ENCODE measurements around the gene ZMYM4.

ZMYM4 gene

GRCh38 chr1:35439626-35440025 is 171.1 kb downstream of the ZMYM4 start:
- peaks cover 47% of the 10 kb centered on the region for H3K36me3 ChIP-seq (ENCODE audit: control insufficient read depth, insufficient read depth, low read length)
- no peak for TF ChIP-seq CTCF (IDR thresholded peaks at IDR 0.05; ENCODE audit: insufficient read depth, low read length, poor library complexity, severe bottlenecking)
- H3K27me3 ChIP-seq (replicated peaks; ENCODE audit: control insufficient read depth, insufficient read depth, low read length): no peaks in the 10 kb centered on the region
- no peak overlapping the region for H3K4me3 ChIP-seq (replicated peaks; ENCODE audit: low read depth, low read length)
- DNase-seq (ENCODE audit: extremely low read depth, insufficient read length): no peak

- no peak for TF ChIP-seq CTCF (IDR thresholded peaks at IDR 0.05; ENCODE audit: insufficient read depth, low read length, poor library complexity, severe bottlenecking)
- Histone ChIP-seq H3K27me3 (replicated peaks; ENCODE audit: control insufficient read depth, insufficient read depth, low read length) (no peaks in the 10 kb centered on the region), H3K4me3 (replicated peaks; ENCODE audit: low read depth, low read length) (no peak overlapping the region), H3K36me3 (ENCODE audit: control insufficient read depth, insufficient read depth, low read length) (peaks cover 35% of the 10 kb centered on the region)
- no peak for DNase-seq (ENCODE audit: extremely low read depth, insufficient read length)
Observed at GRCh38 chr1:35441926-35442579, 173.5 kb downstream of the ZMYM4 start.

GRCh38 chr1:35442734-35443133 is 174.2 kb downstream of the ZMYM4 start:
- Histone ChIP-seq H3K4me3 (replicated peaks; ENCODE audit: low read depth, low read length) (no peak overlapping the region), H3K27me3 (replicated peaks; ENCODE audit: control insufficient read depth, insufficient read depth, low read length) (no peaks in the 10 kb centered on the region), H3K36me3 (ENCODE audit: control insufficient read depth, insufficient read depth, low read length) (peaks cover 33% of the 10 kb centered on the region)
- no peak for TF ChIP-seq CTCF (IDR thresholded peaks at IDR 0.05; ENCODE audit: insufficient read depth, low read length, poor library complexity, severe bottlenecking)
- DNase-seq (ENCODE audit: extremely low read depth, insufficient read length): no peak

GRCh38 chr1:35443768-35444518 is 175.4 kb downstream of the ZMYM4 start:
- H3K36me3 ChIP-seq (ENCODE audit: control insufficient read depth, insufficient read depth, low read length): peaks cover 32% of the 10 kb centered on the region

GRCh38 chr1:35444519-35444774 is 175.9 kb downstream of the ZMYM4 start:
- DNase-seq (ENCODE audit: extremely low read depth, insufficient read length): no peak
- Histone ChIP-seq H3K4me3 (replicated peaks; ENCODE audit: low read depth, low read length) (no peak overlapping the region), H3K36me3 (ENCODE audit: control insufficient read depth, insufficient read depth, low read length) (peaks cover 32% of the 10 kb centered on the region), H3K27me3 (replicated peaks; ENCODE audit: control insufficient read depth, insufficient read depth, low read length) (no peaks in the 10 kb centered on the region)
- TF ChIP-seq CTCF (IDR thresholded peaks at IDR 0.05; ENCODE audit: insufficient read depth, low read length, poor library complexity, severe bottlenecking): no peak

More at GRCh38 chr1:35443768-35444518, 175.4 kb downstream of the ZMYM4 start:
- DNase-seq (ENCODE audit: extremely low read depth, insufficient read length): no peak
- H3K27me3 ChIP-seq (replicated peaks; ENCODE audit: control insufficient read depth, insufficient read depth, low read length): no peaks in the 10 kb centered on the region
- TF ChIP-seq CTCF (IDR thresholded peaks at IDR 0.05; ENCODE audit: insufficient read depth, low read length, poor library complexity, severe bottlenecking): no peak
- no peak overlapping the region for H3K4me3 ChIP-seq (replicated peaks; ENCODE audit: low read depth, low read length)

Data from GM06990 (cell line).